Kidney glomerular epithelial cell (primary cell): ENCODE measurements around the gene OR11G2.
"Not testable (repeated sequence)": the region's sequence is repeated elsewhere in the genome, so short reads cannot be mapped to it uniquely, and the experiment has no call there.

Experiments
- DNase-seq: peaks from one replicate; lab custom pipeline; 2025; lab: John Stamatoyannopoulos, UW

The OR11G2 gene

GRCh38 chr14:20223410-20223809, 32.7 kb downstream of the OR11G2 start, which contains the start of gene OR11H6:
OR11H6 (plus strand) TSS chr14:20223710; CDS start chr14:20223710, 0 bp downstream.
- no peak for DNase-seq

- no peak for DNase-seq
Measured at GRCh38 chr14:20228681-20229080, 38.0 kb downstream of the OR11G2 start, which contains the start of gene OR11H7. OR11H7 (plus strand) TSS chr14:20228981.

- DNase-seq = not testable (repeated sequence)
Measured at GRCh38 chr14:20235415-20235814, 44.7 kb downstream of the OR11G2 start.

GRCh38 chr14:20247646-20248246, 57.0 kb downstream of the OR11G2 start:
- peak; percentile 24 for DNase-seq
